ENCODE data around the gene DHRSX. TPM values are rescaled to one million over a fixed set of nuclear protein-coding genes. Genes with fewer than 3 reads are reported as not detected.

DHRSX gene
- total RNA-seq, 2 donors from 2014 or later, result 14.8 to 46.5 TPM

- Histone ChIP-seq H3K9me3 (no peaks in the 10 kb centered on the region), H3K36me3 (replicated peaks in 1 of 2; ENCODE audit: insufficient read depth in 1 of 2, low read depth in 2 of 2) (no peaks in the 10 kb centered on the region), H3K4me1 (peaks cover 20% of the 10 kb centered on the region), H3K27ac (peak overlapping the region in 1 of 4 donors; percentile 44), H3K4me3 (no peak overlapping the region), H3K27me3 (no peaks in the 10 kb centered on the region)
- 63 to 64% methylated on average over 19 of the region's 19 CpGs for WGBS, 2 donors
- DNase-seq (no peak), ATAC-seq (no peak)
- no peak for TF ChIP-seq POLR2A (IDR thresholded peaks at IDR 0.05)
- TF ChIP-seq CTCF (IDR thresholded peaks at IDR 0.05), result no peak
- intact Hi-C loops (cut with DNase I), result no loop called here
Measured at GRCh38 chrX:2502668-2503519, 2.1 kb upstream of the DHRSX start.

- Histone ChIP-seq H3K9me3 (no peaks in the 10 kb centered on the region), H3K27me3 (no peaks in the 10 kb centered on the region), H3K27ac (peak overlapping the region in 1 of 4 donors; percentile 95), H3K36me3 (replicated peaks in 1 of 2; ENCODE audit: insufficient read depth in 1 of 2, low read depth in 2 of 2) (no peaks in the 10 kb centered on the region), H3K4me1 (peaks cover 26% of the 10 kb centered on the region), H3K4me3 (no peak overlapping the region)
- 90 to 100% methylated on average over 3 to 5 of the region's 5 CpGs for WGBS, 2 donors
- no peak for ATAC-seq
- TF ChIP-seq POLR2A (IDR thresholded peaks at IDR 0.05) (no peak), CTCF (IDR thresholded peaks at IDR 0.05) (no peak)
- DNase-seq, result no peak
- intact Hi-C loops (cut with DNase I), result no loop called here
Measured at GRCh38 chrX:2502120-2502667, 1.4 kb upstream of the DHRSX start.

- DNase-seq, result no peak
Measured at GRCh38 chrX:2501559-2502102, 855 bp upstream of the DHRSX start.

GRCh38 chrX:2500091-2500802 is 529 bp downstream of the DHRSX start:
- DNase-seq, result peak in 2 of 4 donors; percentile 36 to 40

More at GRCh38 chrX:2501559-2502102, 855 bp upstream of the DHRSX start:
- WGBS, 2 donors, result 92 to 95% methylated on average over 4 of the region's 5 CpGs
- Histone ChIP-seq H3K27ac (peak overlapping the region in 3 of 4 donors; percentile 95 to 99 (median 95)), H3K4me3 (no peak overlapping the region), H3K9me3 (no peaks in the 10 kb centered on the region), H3K4me1 (peaks cover 31% of the 10 kb centered on the region), H3K36me3 (replicated peaks in 1 of 2; ENCODE audit: insufficient read depth in 1 of 2, low read depth in 2 of 2) (no peaks in the 10 kb centered on the region), H3K27me3 (no peaks in the 10 kb centered on the region)
- intact Hi-C loops (cut with DNase I), result no loop called here
- TF ChIP-seq POLR2A (IDR thresholded peaks at IDR 0.05), result no peak
- TF ChIP-seq CTCF (IDR thresholded peaks at IDR 0.05), result no peak
- ATAC-seq, result no peak

More at GRCh38 chrX:2500091-2500802, 529 bp downstream of the DHRSX start:
- ATAC-seq, result peak; percentile 33
- no peaks in the 10 kb centered on the region for H3K36me3 ChIP-seq (replicated peaks in 1 of 2; ENCODE audit: insufficient read depth in 1 of 2, low read depth in 2 of 2)
- WGBS, 2 donors, result 0 to 1% methylated on average over 3 to 13 of the region's 70 CpGs
- peaks cover 43% of the 10 kb centered on the region for H3K4me1 ChIP-seq
- H3K9me3 ChIP-seq, result no peaks in the 10 kb centered on the region
- no peaks in the 10 kb centered on the region for H3K27me3 ChIP-seq
- intact Hi-C loops (cut with DNase I), result no loop called here
- peak overlapping the region; percentile 88 to 99 (median 95) for H3K27ac ChIP-seq
- H3K4me3 ChIP-seq, result peak overlapping the region; percentile 50 to 93
- TF ChIP-seq CTCF (IDR thresholded peaks at IDR 0.05) (peak in 3 of 7 experiments; percentile 9 to 21 (median 10)), POLR2A (IDR thresholded peaks at IDR 0.05) (peak in 2 of 3 donors; percentile 14 to 27)
